Activated B cell treated with CpG ODN at 0.5 μM for 24 hours (primary cell): ENCODE results near the gene TCERG1L. TPM values are rescaled to one million over a fixed set of nuclear protein-coding genes. Genes with fewer than 3 reads are reported as not detected.

ENCODE experiments used
- ATAC-seq: fragments of 200-7000 bp; cut with Tn5 transposase; one replicate; pipeline ENCODE4 v1.10.0; 2021; ENCODE audit warnings: low read depth, mild to moderate bottlenecking, moderate library complexity
- CTCF ChIA-PET: fragments of 350-600 bp; sonication (Branson Sonifier 250); formaldehyde crosslinking; loops from one replicate; lab custom pipeline; 2021; ENCODE audit warnings: antibody characterized with exemption; lab: Charles Lee
- POLR2A ChIA-PET: fragments of 350-600 bp; sonication (Branson Sonifier 250); formaldehyde crosslinking; loops from one replicate; lab custom pipeline; 2021; ENCODE audit warnings: antibody characterized with exemption; lab: Charles Lee
- DNase-seq: peaks from one replicate; pipeline ENCODE4 v3.0.0; 2022
- H3K27ac Mint-ChIP-seq: one replicate; pipeline ENCODE4 v1.8.0; 2020; ENCODE audit warnings: mixed read lengths
- H3K27me3 Mint-ChIP-seq: one replicate; pipeline ENCODE4 v1.8.0; 2021; ENCODE audit warnings: mixed read lengths
- H3K36me3 Mint-ChIP-seq: one replicate; pipeline ENCODE4 v1.8.0; 2021; ENCODE audit warnings: low read depth, mixed read lengths
- H3K4me1 Mint-ChIP-seq: one replicate; pipeline ENCODE4 v1.8.0; 2021; ENCODE audit warnings: mixed read lengths
- H3K4me3 Mint-ChIP-seq: one replicate; pipeline ENCODE4 v1.8.0; 2020; ENCODE audit warnings: mild to moderate bottlenecking, mixed read lengths
- H3K9me3 Mint-ChIP-seq: one replicate; pipeline ENCODE4 v1.8.0; 2020; ENCODE audit warnings: mixed read lengths
- CTCF ChIP-seq: fragments of 200-600 bp; IDR thresholded peaks from one replicate; pipeline ENCODE4 v1.8.0; 2022; ENCODE audit warnings: antibody characterized with exemption, mild to moderate bottlenecking
- intact Hi-C: fragments of 100-400 bp; cut with micrococcal nuclease; formaldehyde crosslinking; loops from one replicate; pipeline ENCODE4 v1.15.1; 2024
- total RNA-seq: library from RNA; stranded (reverse); gene quantifications from 2 replicates; pipeline ENCODE4 v1.2.3, GENCODE V29; 2022

TCERG1L gene
- total RNA-seq, 1 donor from 2014 or later: not detected

- no peak for ATAC-seq
- Mint-ChIP-seq H3K27me3 (no peaks in the 10 kb centered on the region), H3K36me3 (no peaks in the 10 kb centered on the region), H3K4me3 (no peak overlapping the region), H3K4me1 (no peaks in the 10 kb centered on the region), H3K9me3 (peaks cover 6% of the 10 kb centered on the region), H3K27ac (no peak overlapping the region)
- POLR2A ChIA-PET: no interaction called here
- no peak for TF ChIP-seq CTCF
- CTCF ChIA-PET: no interaction called here
- intact Hi-C loops: no loop called here
- no peak for DNase-seq
Observed at GRCh38 chr10:131195558-131196159, 115.9 kb downstream of the TCERG1L start.

GRCh38 chr10:131195116-131195515 lies 116.4 kb downstream of the TCERG1L start:
- no peaks in the 10 kb centered on the region for H3K36me3 Mint-ChIP-seq
- intact Hi-C loops: no loop called here
- no peaks in the 10 kb centered on the region for H3K4me1 Mint-ChIP-seq
- ChIA-PET CTCF (no interaction called here), POLR2A (no interaction called here)
- peaks cover 6% of the 10 kb centered on the region for H3K9me3 Mint-ChIP-seq
- H3K4me3 Mint-ChIP-seq: no peak overlapping the region
- H3K27ac Mint-ChIP-seq: no peak overlapping the region
- no peak for ATAC-seq
- DNase-seq: no peak
- no peak for TF ChIP-seq CTCF
- no peaks in the 10 kb centered on the region for H3K27me3 Mint-ChIP-seq

GRCh38 chr10:131193923-131194322 lies 117.6 kb downstream of the TCERG1L start:
- intact Hi-C loops: no loop called here
- H3K27me3 Mint-ChIP-seq: no peaks in the 10 kb centered on the region
- POLR2A ChIA-PET: no interaction called here
- H3K4me1 Mint-ChIP-seq: no peaks in the 10 kb centered on the region
- DNase-seq: no peak
- no peak for TF ChIP-seq CTCF
- no peaks in the 10 kb centered on the region for H3K36me3 Mint-ChIP-seq
- CTCF ChIA-PET: no interaction called here
- no peak overlapping the region for H3K27ac Mint-ChIP-seq
- no peak overlapping the region for H3K4me3 Mint-ChIP-seq
- H3K9me3 Mint-ChIP-seq: peaks cover 6% of the 10 kb centered on the region
- ATAC-seq: no peak

- POLR2A ChIA-PET: no interaction called here
- H3K27me3 Mint-ChIP-seq: no peaks in the 10 kb centered on the region
- TF ChIP-seq CTCF: no peak
- peaks cover 6% of the 10 kb centered on the region for H3K9me3 Mint-ChIP-seq
- CTCF ChIA-PET: no interaction called here
- H3K27ac Mint-ChIP-seq: no peak overlapping the region
- DNase-seq: no peak
- no peaks in the 10 kb centered on the region for H3K4me1 Mint-ChIP-seq
- intact Hi-C loops: no loop called here
- H3K36me3 Mint-ChIP-seq: no peaks in the 10 kb centered on the region
- H3K4me3 Mint-ChIP-seq: no peak overlapping the region
- ATAC-seq: no peak
Observed at GRCh38 chr10:131188494-131188893, 123.0 kb downstream of the TCERG1L start.

- H3K27ac Mint-ChIP-seq: no peak overlapping the region
- TF ChIP-seq CTCF: no peak
- H3K9me3 Mint-ChIP-seq: peaks cover 6% of the 10 kb centered on the region
- CTCF ChIA-PET: no interaction called here
- H3K4me3 Mint-ChIP-seq: no peak overlapping the region
- intact Hi-C loops: no loop called here
- H3K4me1 Mint-ChIP-seq: no peaks in the 10 kb centered on the region
- no peaks in the 10 kb centered on the region for H3K36me3 Mint-ChIP-seq
- H3K27me3 Mint-ChIP-seq: no peaks in the 10 kb centered on the region
- DNase-seq (no peak), ATAC-seq (no peak)
- POLR2A ChIA-PET: no interaction called here
Observed at GRCh38 chr10:131187926-131188325, 123.6 kb downstream of the TCERG1L start.
